HepG2 (cell line): ENCODE data around the gene PIK3R1. TPM values are rescaled to one million over a fixed set of nuclear protein-coding genes. Genes with fewer than 3 reads are reported as not detected.

Source experiments
- ATAC-seq: fragments of 200-7000 bp; cut with Tn5 transposase; 3 replicates; pipeline ENCODE4 v1.9.1; 2020; ENCODE audit warnings: mild to moderate bottlenecking, moderate library complexity
- BruUV-seq: library from RNA; stranded (reverse); fragments of 400-500 nt; replicated peaks from 2 replicates; lab custom pipeline; 2021; lab: Mats Ljungman, UMichigan
- CTCF ChIA-PET: fragments of 300-600 bp; formaldehyde crosslinking; extraction: SDS; loops from one replicate; lab custom pipeline; 2021; ENCODE audit warnings: low total read pairs, inconsistent platforms, low intra/inter-chr PET ratio; lab: Yijun Ruan, JAX
- POLR2A ChIA-PET: fragments of 350-600 bp; sonication (Branson Sonifier 250); formaldehyde crosslinking; loops from one replicate; lab custom pipeline; 2020; ENCODE audit warnings: antibody characterized with exemption, inconsistent platforms; lab: Yijun Ruan, JAX
- DNase-seq: peaks from one replicate; pipeline ENCODE4 v3.0.0-alpha.2; 2015; ENCODE audit warnings: low spot score
- FAIRE-seq: peaks from 3 replicates; lab custom pipeline; 2011; peaks lifted over from hg19 to GRCh38; lab: Jason Lieb, UNC
- H2AFZ ChIP-seq: one replicate; pipeline ENCODE4 v1.6.1; 2011; ENCODE audit warnings: low read length, inconsistent platforms
- H3K27ac ChIP-seq: fragments of 300-600 bp; 3 replicates; pipeline ENCODE4 v1.8.0; 2011; ENCODE audit warnings: mixed run types, mild to moderate bottlenecking, mixed read lengths, low read length, inconsistent platforms; ENCODE audit not compliant: insufficient read depth; ENCODE audit errors: extremely low read length
- H3K27me3 ChIP-seq, 2 experiments: fragments of 200-600 bp in 1 of 2; 2 replicates in 1 of 2; 3 replicates in 1 of 2; pipeline versions ENCODE4 v1.6.0 to v1.8.0; 2011; ENCODE audit warnings: low read length in 2 of 2, mild to moderate bottlenecking in 2 of 2, moderate library complexity in 2 of 2, inconsistent platforms in 1 of 2; ENCODE audit not compliant: insufficient read depth in 2 of 2, control insufficient read depth in 1 of 2
- H3K36me3 ChIP-seq, 2 experiments: fragments of 200-600 bp in 1 of 2; replicated peaks in 1 of 2; 2 replicates in 1 of 2; 3 replicates in 1 of 2; pipeline versions ENCODE4 v1.5.1 to v1.8.0; 2011; ENCODE audit warnings: low read length in 2 of 2, inconsistent platforms in 1 of 2; ENCODE audit not compliant: insufficient read depth in 2 of 2, control insufficient read depth in 1 of 2
- H3K4me1 ChIP-seq: 2 replicates; pipeline ENCODE4 v1.5.1; 2012; ENCODE audit warnings: low read length, inconsistent platforms; ENCODE audit not compliant: insufficient read depth
- H3K4me2 ChIP-seq: 2 replicates; pipeline ENCODE4 v1.6.0; 2011; ENCODE audit warnings: low read depth, low read length, inconsistent platforms
- H3K4me3 ChIP-seq, 3 experiments: fragments of 200-600 bp in 1 of 3; sonication (generic), shearing (Covaris generic) in 1 of 3; replicated peaks in 1 of 3; 2 replicates each; pipeline ENCODE4 v1.5.1; 2011 to 2016; ENCODE audit warnings: low read length in 3 of 3, inconsistent platforms in 2 of 3, low read depth in 2 of 3, mild to moderate bottlenecking in 2 of 3, control low read depth in 1 of 3, mixed read lengths in 1 of 3; ENCODE audit not compliant: insufficient read depth in 1 of 3
- H3K79me2 ChIP-seq: one replicate; pipeline ENCODE4 v1.6.1; 2011; ENCODE audit warnings: low read length, inconsistent platforms; ENCODE audit not compliant: insufficient read depth
- H3K9ac ChIP-seq: 2 replicates; pipeline ENCODE4 v1.6.0; 2011; ENCODE audit warnings: mild to moderate bottlenecking, low read depth, low read length, inconsistent platforms; ENCODE audit not compliant: insufficient read depth
- H3K9me3 ChIP-seq: 2 replicates; pipeline ENCODE4 v1.5.1; 2012; ENCODE audit warnings: mild to moderate bottlenecking, low read length
- H4K20me1 ChIP-seq: 2 replicates; pipeline ENCODE4 v1.6.0; 2011; ENCODE audit warnings: inconsistent platforms, mild to moderate bottlenecking, low read length, moderate library complexity; ENCODE audit not compliant: insufficient read depth
- ELF4 ChIP-seq: sonication (generic); formaldehyde crosslinking; IDR thresholded peaks from 2 replicates; pipeline ENCODE4 v1.5.0; 2020; ENCODE audit warnings: missing genetic modification reagents, mild to moderate bottlenecking, moderate library complexity, borderline replicate concordance
- KDM6A ChIP-seq: IDR thresholded peaks from 2 replicates; pipeline ENCODE4 v1.6.1; 2016; ENCODE audit warnings: low read depth
- KLF13 ChIP-seq: sonication (generic); formaldehyde crosslinking; IDR thresholded peaks from 2 replicates; pipeline ENCODE4 v1.4.0; 2020; ENCODE audit warnings: mild to moderate bottlenecking, missing genetic modification reagents
- MIXL1 ChIP-seq: IDR thresholded peaks from 2 replicates; pipeline ENCODE4 v1.6.1; 2016
- PITX1 ChIP-seq: sonication (generic); formaldehyde crosslinking; IDR thresholded peaks from 2 replicates; pipeline ENCODE4 v1.5.1; 2020; ENCODE audit warnings: mild to moderate bottlenecking, missing genetic modification reagents
- POLR2G ChIP-seq: fragments of 200-400 bp; formaldehyde crosslinking; IDR thresholded peaks from 2 replicates; pipeline ENCODE4 v1.6.1; 2018; ENCODE audit warnings: mild to moderate bottlenecking, low read depth, low read length, moderate library complexity
- RAD51 ChIP-seq: fragments of 450-650 bp; IDR thresholded peaks from 2 replicates; pipeline ENCODE4 v1.6.1; 2016; ENCODE audit warnings: borderline replicate concordance
- SP140L ChIP-seq: sonication (generic); formaldehyde crosslinking; IDR thresholded peaks from 2 replicates; pipeline ENCODE4 v1.4.0; 2020; ENCODE audit warnings: missing genetic modification reagents, borderline replicate concordance
- TBL1XR1 ChIP-seq: fragments of 150-350 bp; IDR thresholded peaks from 2 replicates; pipeline ENCODE4 v1.6.1; 2014; ENCODE audit warnings: borderline replicate concordance, low read length; ENCODE audit not compliant: partially characterized antibody
- ZBTB21 ChIP-seq: sonication (generic); formaldehyde crosslinking; IDR thresholded peaks from 2 replicates; pipeline ENCODE4 v1.4.0; 2020; ENCODE audit warnings: missing genetic modification reagents
- ZFP36 ChIP-seq: fragments of 150-350 bp; IDR thresholded peaks from 2 replicates; pipeline ENCODE4 v1.6.1; 2018; ENCODE audit warnings: borderline replicate concordance, low read length, low read depth; ENCODE audit not compliant: partially characterized antibody
- ZNF781 ChIP-seq: sonication (generic); formaldehyde crosslinking; IDR thresholded peaks from 2 replicates; pipeline ENCODE4 v1.5.1; 2020; ENCODE audit warnings: borderline replicate concordance, mild to moderate bottlenecking, missing genetic modification reagents; ENCODE audit errors: not compliant biosample characterization
- WGBS: methylation state at CpG from one replicate; pipeline ENCODE4 v1.1.6; 2017; ENCODE audit warnings: low lambda C conversion rate; 5-methylcytosine and 5-hydroxymethylcytosine counted together
- in situ Hi-C: cut with HindIII; loops from 2 replicates; pipeline ENCODE4 v1.10.0; 2017; ENCODE audit warnings: low pct_unique_long_range_greater_than_20kb; ENCODE audit not compliant: extremely low pct_ligation_motif_present
- intact Hi-C: fragments of 100-400 bp; cut with micrococcal nuclease; formaldehyde crosslinking; loops from one replicate; pipeline ENCODE4 v1.10.0; 2022; ENCODE audit not compliant: unreplicated experiment
- polyA plus RNA-seq, 8 experiments: library from polyadenylated mRNA; depleted of rRNA in 3 of 8; stranded (reverse) in 7 of 8; unstranded in 1 of 8; fragments of >200 nt; fragmentation: Illumina TruSeq in 4 of 8; extraction: Trizol in 4 of 8; gene quantifications; 2 replicates each; pipeline versions ENCODE4 v1.2.1 to v1.2.3, GENCODE V29; 2011 to 2016; ENCODE audit warnings: low read depth in 4 of 8, missing spikeins in 1 of 8, mixed read lengths in 1 of 8; ENCODE audit not compliant: insufficient read depth in 1 of 8
- total RNA-seq, 5 experiments: library from RNA; depleted of rRNA; stranded (reverse); fragments of >200 nt; fragmentation: Illumina TruSeq; extraction: Trizol; gene quantifications; 2 replicates each; pipeline ENCODE4 v1.2.3, GENCODE V29; 2016; ENCODE audit warnings: low read depth in 1 of 5
- TF ChIP-seq, protein P1 (sequence below): sonication (generic); formaldehyde crosslinking; conservative IDR thresholded peaks from 2 replicates; pipeline ENCODE4 v1.4.0; 2020; ENCODE audit warnings: mild to moderate bottlenecking, missing genetic modification reagents, moderate library complexity
- TF ChIP-seq, protein P2 (sequence below): sonication (generic); formaldehyde crosslinking; IDR thresholded peaks from 2 replicates; pipeline ENCODE4 v1.4.0; 2020; ENCODE audit warnings: mild to moderate bottlenecking, missing genetic modification reagents

The PIK3R1 gene
- total and polyA plus RNA-seq, 2 of the 13 experiments (the other 11 are each of a cell fraction or from before 2014, with no cell fraction given), result 8.4 to 21.3 TPM

DNA sequence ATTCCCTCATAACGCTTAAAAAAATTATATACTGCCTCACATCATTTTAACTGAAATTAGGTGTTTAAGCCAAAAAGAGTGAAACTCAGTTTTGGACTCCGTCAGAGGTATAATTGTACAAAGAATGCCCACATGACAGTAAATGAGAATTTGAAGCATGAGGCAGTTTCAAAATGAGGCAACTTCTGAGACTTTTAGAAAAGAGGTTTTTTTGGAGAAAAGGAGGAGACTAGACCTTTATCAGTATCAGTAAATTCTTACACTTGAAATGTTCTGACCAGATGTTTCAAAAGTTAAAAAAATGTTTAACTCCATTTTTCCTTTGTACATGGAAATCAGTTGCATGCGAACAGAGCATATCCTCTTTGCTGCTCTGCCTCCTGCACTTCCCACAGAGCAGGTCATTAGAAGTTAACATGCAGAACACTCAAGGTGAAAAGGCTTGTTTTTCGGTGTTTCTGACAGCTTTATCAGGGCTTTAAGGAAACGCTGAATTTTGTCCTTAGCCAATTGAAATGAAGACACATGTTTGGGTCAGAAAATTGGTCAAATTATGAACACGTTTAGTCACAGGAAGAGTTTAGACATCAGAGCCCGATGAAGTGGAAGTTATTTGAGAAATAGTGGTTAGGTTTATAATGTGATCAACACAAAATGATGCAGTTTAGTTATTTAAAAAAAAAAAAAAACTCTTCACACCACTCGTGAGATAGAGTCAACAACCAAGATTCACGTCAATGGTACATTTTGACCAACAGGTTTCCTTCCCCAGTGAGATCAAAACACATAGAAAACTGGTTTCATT is 59.5 kb downstream of the PIK3R1 start (continued):
- TF ChIP-seq ZNF781 (CRISPR knock-in tag) (no peak), PITX1 (no peak), KDM6A (CRISPR knock-in tag) (no peak), TBL1XR1 (no peak), RAD51 (no peak), ZFP36 (no peak)

DNA sequence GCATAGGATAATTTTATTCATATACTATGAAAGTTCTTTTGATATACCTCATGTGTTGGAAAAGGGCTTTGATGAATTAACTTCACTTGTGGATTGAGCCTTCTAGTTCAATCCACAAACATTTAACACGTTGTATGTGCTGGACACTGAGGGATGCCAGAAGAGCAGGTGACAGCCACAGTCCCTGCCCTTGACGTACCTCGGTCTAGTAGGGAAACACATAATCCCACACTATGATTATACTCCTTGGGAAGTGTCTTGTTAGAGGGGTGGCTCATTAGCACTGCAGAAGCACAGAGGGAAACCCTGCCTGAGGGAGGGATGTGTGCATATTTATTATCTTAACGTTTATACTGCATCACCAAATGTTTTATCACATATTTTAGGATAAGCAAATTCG is 61.2 kb downstream of the PIK3R1 start:
- in situ Hi-C loops, result no loop called here
- Histone ChIP-seq H3K4me1 (peaks cover 3% of the 10 kb centered on the region), H4K20me1 (no peaks in the 10 kb centered on the region; the same call in 1 of the 2 replicates), H3K9ac (no peak overlapping the region), H3K4me2 (no peak overlapping the region), H3K4me3 (no peak overlapping the region), H3K27ac (no peak overlapping the region), H3K9me3 (no peaks in the 10 kb centered on the region), H2AFZ (no peak overlapping the region), H3K79me2 (peaks cover 8% of the 10 kb centered on the region), H3K36me3 (peaks cover 12 to 82% of the 10 kb centered on the region in 2 experiments; a peak in 4 of 5 replicates), H3K27me3 (no peaks in the 10 kb centered on the region)
- TF ChIP-seq MIXL1 (CRISPR knock-in tag), result no peak
- TF ChIP-seq, protein P1, sequence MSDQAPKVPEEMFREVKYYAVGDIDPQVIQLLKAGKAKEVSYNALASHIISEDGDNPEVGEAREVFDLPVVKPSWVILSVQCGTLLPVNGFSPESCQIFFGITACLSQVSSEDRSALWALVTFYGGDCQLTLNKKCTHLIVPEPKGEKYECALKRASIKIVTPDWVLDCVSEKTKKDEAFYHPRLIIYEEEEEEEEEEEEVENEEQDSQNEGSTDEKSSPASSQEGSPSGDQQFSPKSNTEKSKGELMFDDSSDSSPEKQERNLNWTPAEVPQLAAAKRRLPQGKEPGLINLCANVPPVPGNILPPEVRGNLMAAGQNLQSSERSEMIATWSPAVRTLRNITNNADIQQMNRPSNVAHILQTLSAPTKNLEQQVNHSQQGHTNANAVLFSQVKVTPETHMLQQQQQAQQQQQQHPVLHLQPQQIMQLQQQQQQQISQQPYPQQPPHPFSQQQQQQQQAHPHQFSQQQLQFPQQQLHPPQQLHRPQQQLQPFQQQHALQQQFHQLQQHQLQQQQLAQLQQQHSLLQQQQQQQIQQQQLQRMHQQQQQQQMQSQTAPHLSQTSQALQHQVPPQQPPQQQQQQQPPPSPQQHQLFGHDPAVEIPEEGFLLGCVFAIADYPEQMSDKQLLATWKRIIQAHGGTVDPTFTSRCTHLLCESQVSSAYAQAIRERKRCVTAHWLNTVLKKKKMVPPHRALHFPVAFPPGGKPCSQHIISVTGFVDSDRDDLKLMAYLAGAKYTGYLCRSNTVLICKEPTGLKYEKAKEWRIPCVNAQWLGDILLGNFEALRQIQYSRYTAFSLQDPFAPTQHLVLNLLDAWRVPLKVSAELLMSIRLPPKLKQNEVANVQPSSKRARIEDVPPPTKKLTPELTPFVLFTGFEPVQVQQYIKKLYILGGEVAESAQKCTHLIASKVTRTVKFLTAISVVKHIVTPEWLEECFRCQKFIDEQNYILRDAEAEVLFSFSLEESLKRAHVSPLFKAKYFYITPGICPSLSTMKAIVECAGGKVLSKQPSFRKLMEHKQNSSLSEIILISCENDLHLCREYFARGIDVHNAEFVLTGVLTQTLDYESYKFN, result no peak
- TF ChIP-seq, protein P2, sequence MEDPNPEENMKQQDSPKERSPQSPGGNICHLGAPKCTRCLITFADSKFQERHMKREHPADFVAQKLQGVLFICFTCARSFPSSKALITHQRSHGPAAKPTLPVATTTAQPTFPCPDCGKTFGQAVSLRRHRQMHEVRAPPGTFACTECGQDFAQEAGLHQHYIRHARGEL (CRISPR knock-in tag), result no peak
- no peak for TF ChIP-seq ZBTB21 (CRISPR knock-in tag)
- no peak for TF ChIP-seq KLF13
- TF ChIP-seq SP140L (CRISPR knock-in tag), result no peak
- TF ChIP-seq ELF4, result no peak
- no peak for TF ChIP-seq POLR2G
- ChIA-PET CTCF (no interaction called here), POLR2A (no interaction called here)
- no TSS peak for BruUV-seq
- 95% methylated on average over 5 of the region's 5 CpGs for WGBS
- no peak for FAIRE-seq
- no peak for ATAC-seq
- DNase-seq, result no peak
- intact Hi-C loops, result no loop called here
